HepG2 (cell line): ENCODE data around the gene NRG4. TPM values are rescaled to one million over a fixed set of nuclear protein-coding genes. Genes with fewer than 3 reads are reported as not detected.
A peak's percentile ranks its signal among the peaks of the same experiment; 100 is the strongest.

Source experiments
- ATF7-NPFF ChIP-seq: sonication (generic); formaldehyde crosslinking; IDR thresholded peaks from 2 replicates; pipeline ENCODE4 v1.8.1; 2023; ENCODE audit warnings: mild to moderate bottlenecking, low read depth, missing genetic modification reagents, moderate library complexity
- CREM ChIP-seq, 2 experiments: sonication (generic) in 1 of 2; formaldehyde crosslinking in 1 of 2; IDR thresholded peaks; 2 replicates each; pipeline versions ENCODE4 v1.4.0 to v1.6.1; 2016 to 2020; ENCODE audit warnings: antibody characterized with exemption in 1 of 2, mild to moderate bottlenecking in 1 of 2, missing genetic modification reagents in 1 of 2
- EZH2 ChIP-seq: conservative IDR thresholded peaks from 2 replicates; pipeline ENCODE4 v1.6.1; 2012; ENCODE audit warnings: mild to moderate bottlenecking, low read depth, low read length, moderate library complexity
- NR2F2 ChIP-seq: IDR thresholded peaks from 2 replicates; pipeline ENCODE4 v1.6.1; 2012; ENCODE audit warnings: low read depth, inconsistent platforms, borderline replicate concordance
- RBAK ChIP-seq: sonication (generic); formaldehyde crosslinking; IDR thresholded peaks from 2 replicates; pipeline ENCODE4 v1.5.1; 2020; ENCODE audit warnings: mild to moderate bottlenecking, missing genetic modification reagents
- RFX3 ChIP-seq: IDR thresholded peaks from 2 replicates; pipeline ENCODE4 v1.6.1; 2016; ENCODE audit warnings: missing biosample characterization, missing genetic modification reagents
- RFXANK ChIP-seq: IDR thresholded peaks from 2 replicates; pipeline ENCODE4 v1.6.1; 2016
- SPEN ChIP-seq: sonication (generic); formaldehyde crosslinking; IDR thresholded peaks from 2 replicates; pipeline ENCODE4 v1.5.1; 2020; ENCODE audit warnings: low read depth, mild to moderate bottlenecking, missing genetic modification reagents
- STAG1 ChIP-seq: sonication (generic); formaldehyde crosslinking; IDR thresholded peaks from 2 replicates; pipeline ENCODE4 v1.4.0; 2020; ENCODE audit warnings: missing genetic modification reagents
- TEAD2 ChIP-seq: sonication (generic); formaldehyde crosslinking; IDR thresholded peaks from 2 replicates; pipeline ENCODE4 v1.9.0; 2021; ENCODE audit warnings: missing genetic modification reagents
- TEAD3 ChIP-seq: optimal IDR thresholded peaks from 2 replicates; pipeline ENCODE3; 2016; ENCODE audit warnings: borderline replicate concordance
- WIZ ChIP-seq: sonication (generic); formaldehyde crosslinking; IDR thresholded peaks from 2 replicates; pipeline ENCODE4 v1.5.1; 2020; ENCODE audit warnings: mild to moderate bottlenecking, missing genetic modification reagents
- ZFP1 ChIP-seq: IDR thresholded peaks from 2 replicates; pipeline ENCODE4 v1.6.1; 2016
- ZNF124 ChIP-seq: sonication (generic); formaldehyde crosslinking; IDR thresholded peaks from 2 replicates; pipeline ENCODE4 v1.4.0; 2020; ENCODE audit warnings: missing genetic modification reagents
- ZNF33A ChIP-seq: sonication (generic); formaldehyde crosslinking; IDR thresholded peaks from 2 replicates; pipeline ENCODE4 v1.5.1; 2020; ENCODE audit warnings: missing genetic modification reagents, mild to moderate bottlenecking, moderate library complexity, borderline replicate concordance
- ZNF350 ChIP-seq: sonication (generic); formaldehyde crosslinking; IDR thresholded peaks from 2 replicates; pipeline ENCODE4 v1.4.0; 2020; ENCODE audit warnings: mild to moderate bottlenecking, low read depth, missing genetic modification reagents, borderline replicate concordance
- ZNF446 ChIP-seq: sonication (generic); formaldehyde crosslinking; IDR thresholded peaks from 2 replicates; pipeline ENCODE4 v1.5.0; 2020; ENCODE audit warnings: mild to moderate bottlenecking, missing genetic modification reagents
- ZNF616 ChIP-seq: sonication (generic); formaldehyde crosslinking; IDR thresholded peaks from 2 replicates; pipeline ENCODE4 v1.5.0; 2020; ENCODE audit warnings: low read depth, mild to moderate bottlenecking, missing genetic modification reagents
- ZNF850 ChIP-seq: sonication (generic); formaldehyde crosslinking; conservative IDR thresholded peaks from 2 replicates; pipeline ENCODE4 v1.9.0; 2021; ENCODE audit warnings: mild to moderate bottlenecking, missing genetic modification reagents
- ZSCAN12 ChIP-seq: sonication (generic); formaldehyde crosslinking; IDR thresholded peaks from 2 replicates; pipeline ENCODE4 v1.9.0; 2021; ENCODE audit warnings: mild to moderate bottlenecking, missing genetic modification reagents
- polyA plus RNA-seq, 8 experiments: library from polyadenylated mRNA; depleted of rRNA in 3 of 8; stranded (reverse) in 7 of 8; unstranded in 1 of 8; fragments of >200 nt; fragmentation: Illumina TruSeq in 4 of 8; extraction: Trizol in 4 of 8; gene quantifications; 2 replicates each; pipeline versions ENCODE4 v1.2.1 to v1.2.3, GENCODE V29; 2011 to 2016; ENCODE audit warnings: low read depth in 4 of 8, missing spikeins in 1 of 8, mixed read lengths in 1 of 8; ENCODE audit not compliant: insufficient read depth in 1 of 8
- total RNA-seq, 5 experiments: library from RNA; depleted of rRNA; stranded (reverse); fragments of >200 nt; fragmentation: Illumina TruSeq; extraction: Trizol; gene quantifications; 2 replicates each; pipeline ENCODE4 v1.2.3, GENCODE V29; 2016; ENCODE audit warnings: low read depth in 1 of 5
- TF ChIP-seq, protein P1 (sequence below): sonication (generic); formaldehyde crosslinking; IDR thresholded peaks from 2 replicates; pipeline ENCODE4 v1.4.0; 2020; ENCODE audit warnings: missing genetic modification reagents
- TF ChIP-seq, protein P2 (sequence below): sonication (generic); formaldehyde crosslinking; IDR thresholded peaks from 2 replicates; pipeline ENCODE4 v1.4.0; 2020; ENCODE audit warnings: missing genetic modification reagents
- TF ChIP-seq, protein P3 (sequence below): sonication (generic); formaldehyde crosslinking; conservative IDR thresholded peaks from 2 replicates; pipeline ENCODE4 v1.8.0; 2022; ENCODE audit warnings: mild to moderate bottlenecking, moderate library complexity, missing genetic modification reagents
- TF ChIP-seq, protein P4 (sequence below): sonication (generic); formaldehyde crosslinking; conservative IDR thresholded peaks from 2 replicates; pipeline ENCODE4 v1.4.0; 2020; ENCODE audit warnings: missing genetic modification reagents

NRG4 gene
- total and polyA plus RNA-seq, 2 of the 13 experiments (the other 11 are each of a cell fraction or from before 2014, with no cell fraction given): 0.01 TPM; not detected in 1

DNA sequence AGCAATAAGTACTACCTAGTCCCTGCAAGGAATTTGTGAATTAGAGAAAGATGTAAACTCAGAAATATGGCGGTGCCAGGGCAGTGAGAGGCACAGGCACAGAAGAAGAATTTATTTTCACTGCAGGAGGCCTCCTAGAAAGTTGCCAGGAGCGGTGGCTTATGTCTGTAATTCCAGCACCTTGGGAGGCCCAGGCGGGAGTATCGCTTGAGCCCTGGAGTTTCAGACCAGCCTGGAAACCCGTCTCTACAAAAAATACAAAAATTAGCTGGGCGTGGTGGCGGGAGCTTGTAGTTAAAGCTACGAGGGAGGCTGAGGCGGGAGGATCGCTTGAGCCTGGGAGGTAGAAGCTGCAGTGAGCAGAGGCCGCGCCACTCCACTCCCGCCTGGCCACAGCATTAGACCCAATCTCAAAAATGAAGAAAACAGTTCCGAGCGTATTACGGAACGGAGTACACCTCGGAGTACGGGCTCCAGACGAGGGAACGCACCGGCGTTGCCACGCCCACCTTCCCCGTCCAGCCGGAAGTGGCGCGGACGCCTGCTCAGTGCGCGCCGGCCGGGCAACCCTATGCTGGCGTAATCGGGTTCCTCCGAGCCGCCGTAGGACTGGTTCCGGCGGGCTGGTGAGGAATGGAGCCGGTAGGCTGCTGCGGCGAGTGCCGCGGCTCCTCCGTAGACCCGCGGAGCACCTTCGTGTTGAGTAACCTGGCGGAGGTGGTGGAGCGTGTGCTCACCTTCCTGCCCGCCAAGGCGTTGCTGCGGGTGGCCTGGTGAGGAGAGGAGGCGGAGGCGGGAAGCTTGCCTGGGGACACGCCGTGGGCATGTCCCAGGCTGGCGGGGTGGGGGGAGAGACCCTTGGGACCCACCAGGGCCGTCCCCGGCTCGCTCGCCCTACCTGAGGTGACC is 108.6 kb downstream of the NRG4 start, which contains the start of gene FBXO22 (continued):
- peak; percentile 70 for TF ChIP-seq TEAD3 (CRISPR knock-in tag)
- TF ChIP-seq SPEN (CRISPR knock-in tag): peak; percentile 93
- TF ChIP-seq ZNF33A: no peak
- no peak; the same call in 1 of the 2 replicates for TF ChIP-seq RFXANK (CRISPR knock-in tag)
- TF ChIP-seq WIZ (CRISPR knock-in tag): peak; percentile 36; the same call in 1 of the 2 replicates
- peak; percentile 52; the same call in 1 of the 2 replicates for TF ChIP-seq ZFP1
- peak; percentile 80 for TF ChIP-seq TEAD2 (CRISPR knock-in tag)
- TF ChIP-seq ZNF850 (CRISPR knock-in tag): 0 out of 2 replicates have a peak, but pooled peaks have one; percentile 48
- TF ChIP-seq, protein P1, sequence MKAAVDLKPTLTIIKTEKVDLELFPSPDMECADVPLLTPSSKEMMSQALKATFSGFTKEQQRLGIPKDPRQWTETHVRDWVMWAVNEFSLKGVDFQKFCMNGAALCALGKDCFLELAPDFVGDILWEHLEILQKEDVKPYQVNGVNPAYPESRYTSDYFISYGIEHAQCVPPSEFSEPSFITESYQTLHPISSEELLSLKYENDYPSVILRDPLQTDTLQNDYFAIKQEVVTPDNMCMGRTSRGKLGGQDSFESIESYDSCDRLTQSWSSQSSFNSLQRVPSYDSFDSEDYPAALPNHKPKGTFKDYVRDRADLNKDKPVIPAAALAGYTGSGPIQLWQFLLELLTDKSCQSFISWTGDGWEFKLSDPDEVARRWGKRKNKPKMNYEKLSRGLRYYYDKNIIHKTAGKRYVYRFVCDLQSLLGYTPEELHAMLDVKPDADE (CRISPR knock-in tag): 0 out of 2 replicates have a peak, but pooled peaks have one; percentile 81
- TF ChIP-seq RFX3: no peak
- TF ChIP-seq, protein P2, sequence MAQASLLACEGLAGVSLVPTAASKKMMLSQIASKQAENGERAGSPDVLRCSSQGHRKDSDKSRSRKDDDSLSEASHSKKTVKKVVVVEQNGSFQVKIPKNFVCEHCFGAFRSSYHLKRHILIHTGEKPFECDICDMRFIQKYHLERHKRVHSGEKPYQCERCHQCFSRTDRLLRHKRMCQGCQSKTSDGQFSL: no peak
- TF ChIP-seq, protein P3, sequence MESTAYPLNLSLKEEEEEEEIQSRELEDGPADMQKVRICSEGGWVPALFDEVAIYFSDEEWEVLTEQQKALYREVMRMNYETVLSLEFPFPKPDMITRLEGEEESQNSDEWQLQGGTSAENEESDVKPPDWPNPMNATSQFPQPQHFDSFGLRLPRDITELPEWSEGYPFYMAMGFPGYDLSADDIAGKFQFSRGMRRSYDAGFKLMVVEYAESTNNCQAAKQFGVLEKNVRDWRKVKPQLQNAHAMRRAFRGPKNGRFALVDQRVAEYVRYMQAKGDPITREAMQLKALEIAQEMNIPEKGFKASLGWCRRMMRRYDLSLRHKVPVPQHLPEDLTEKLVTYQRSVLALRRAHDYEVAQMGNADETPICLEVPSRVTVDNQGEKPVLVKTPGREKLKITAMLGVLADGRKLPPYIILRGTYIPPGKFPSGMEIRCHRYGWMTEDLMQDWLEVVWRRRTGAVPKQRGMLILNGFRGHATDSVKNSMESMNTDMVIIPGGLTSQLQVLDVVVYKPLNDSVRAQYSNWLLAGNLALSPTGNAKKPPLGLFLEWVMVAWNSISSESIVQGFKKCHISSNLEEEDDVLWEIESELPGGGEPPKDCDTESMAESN (CRISPR knock-in tag): peak; percentile 56; the same call in 1 of the 2 replicates
- no peak for TF ChIP-seq EZH2
- TF ChIP-seq ATF7-NPFF (CRISPR knock-in tag): peak; percentile 90
- TF ChIP-seq NR2F2: no peak
- TF ChIP-seq, protein P4, sequence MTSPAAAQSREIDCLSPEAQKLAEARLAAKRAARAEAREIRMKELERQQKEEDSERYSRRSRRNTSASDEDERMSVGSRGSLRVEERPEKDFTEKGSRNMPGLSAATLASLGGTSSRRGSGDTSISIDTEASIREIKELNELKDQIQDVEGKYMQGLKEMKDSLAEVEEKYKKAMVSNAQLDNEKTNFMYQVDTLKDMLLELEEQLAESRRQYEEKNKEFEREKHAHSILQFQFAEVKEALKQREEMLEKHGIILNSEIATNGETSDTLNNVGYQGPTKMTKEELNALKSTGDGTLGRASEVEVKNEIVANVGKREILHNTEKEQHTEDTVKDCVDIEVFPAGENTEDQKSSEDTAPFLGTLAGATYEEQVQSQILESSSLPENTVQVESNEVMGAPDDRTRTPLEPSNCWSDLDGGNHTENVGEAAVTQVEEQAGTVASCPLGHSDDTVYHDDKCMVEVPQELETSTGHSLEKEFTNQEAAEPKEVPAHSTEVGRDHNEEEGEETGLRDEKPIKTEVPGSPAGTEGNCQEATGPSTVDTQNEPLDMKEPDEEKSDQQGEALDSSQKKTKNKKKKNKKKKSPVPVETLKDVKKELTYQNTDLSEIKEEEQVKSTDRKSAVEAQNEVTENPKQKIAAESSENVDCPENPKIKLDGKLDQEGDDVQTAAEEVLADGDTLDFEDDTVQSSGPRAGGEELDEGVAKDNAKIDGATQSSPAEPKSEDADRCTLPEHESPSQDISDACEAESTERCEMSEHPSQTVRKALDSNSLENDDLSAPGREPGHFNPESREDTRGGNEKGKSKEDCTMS (CRISPR knock-in tag): no peak
- TF ChIP-seq ZNF124 (CRISPR knock-in tag): peak; percentile 57; the same call in 1 of the 2 replicates
- 0 out of 2 replicates have a peak, but pooled peaks have one; percentile 50 for TF ChIP-seq ZSCAN12 (CRISPR knock-in tag)
- peak; percentile 67 for TF ChIP-seq CREM (IDR thresholded peaks at IDR 0.05)
- TF ChIP-seq CREM (CRISPR knock-in tag; IDR thresholded peaks at IDR 0.05): 0 out of 2 replicates have a peak, but pooled peaks have one; percentile 19
- 0 out of 2 replicates have a peak, but pooled peaks have one; percentile 2 for TF ChIP-seq ZNF446 (CRISPR knock-in tag)
- no peak; the same call in 1 of the 2 replicates for TF ChIP-seq ZNF616 (CRISPR knock-in tag)
- TF ChIP-seq STAG1 (CRISPR knock-in tag): no peak
- peak; percentile 66; the same call in 1 of the 2 replicates for TF ChIP-seq ZNF350
- TF ChIP-seq RBAK (CRISPR knock-in tag): peak; percentile 13; the same call in 1 of the 2 replicates
